IPS DF 4.7 (cell line): Measurements from ENCODE around the gene SMIM21.

ENCODE experiments used
- DNase-seq: peaks from one replicate; pipeline ENCODE4 v3.0.0-alpha.2; 2013; ENCODE audit warnings: low spot score; ENCODE audit errors: extremely low read depth

SMIM21 gene

GRCh38 chr18:75422341-75422910 lies 5.1 kb downstream of the SMIM21 start:
- no peak for DNase-seq

GRCh38 chr18:75421656-75422055 lies 5.8 kb downstream of the SMIM21 start:
- no peak for DNase-seq

DNA sequence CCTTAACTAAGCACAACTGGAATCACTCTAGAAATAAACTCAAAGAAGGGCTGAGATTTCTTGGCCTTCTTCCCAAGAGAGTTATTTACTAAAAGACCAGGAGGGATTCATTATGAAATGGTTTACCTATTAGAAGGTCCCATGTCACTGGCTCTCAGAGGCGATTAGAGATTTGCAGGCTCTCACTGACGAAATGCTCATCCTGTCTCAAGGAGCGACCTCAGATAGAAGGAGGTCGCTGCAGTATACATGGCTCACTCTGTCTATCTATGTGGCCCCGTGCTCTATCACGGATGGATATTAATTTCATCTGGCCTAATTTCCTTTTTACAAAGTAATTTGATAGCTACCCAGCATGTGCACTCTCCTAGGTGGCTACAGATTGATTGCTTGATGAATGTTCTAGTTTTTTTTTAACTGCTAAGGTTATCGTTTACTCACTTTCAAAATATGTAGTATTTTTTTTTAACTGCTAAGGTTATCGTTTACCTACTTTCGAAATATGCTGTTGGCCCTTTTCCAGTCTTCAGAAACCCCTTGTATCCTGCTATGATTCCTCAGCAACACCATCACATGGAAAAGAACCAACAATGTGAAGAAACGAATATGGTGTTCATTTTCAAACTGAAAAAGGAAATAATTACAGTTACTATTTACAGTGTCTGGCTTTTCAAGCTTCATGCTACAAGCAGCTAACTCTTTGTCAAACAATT lies 9.1 kb downstream of the SMIM21 start:
- no peak for DNase-seq

GRCh38 chr18:75410611-75411010 lies 16.9 kb downstream of the SMIM21 start:
- DNase-seq, result no peak

GRCh38 chr18:75409806-75410205 lies 17.7 kb downstream of the SMIM21 start:
- DNase-seq, result no peak

GRCh38 chr18:75408554-75409506 lies 18.7 kb downstream of the SMIM21 start:
- DNase-seq, result no peak

- peak; percentile 28 for DNase-seq
Measured at GRCh38 chr18:75407468-75408437, 19.8 kb downstream of the SMIM21 start.

- DNase-seq, result no peak
Measured at GRCh38 chr18:75406491-75407445, 20.7 kb downstream of the SMIM21 start.

DNA sequence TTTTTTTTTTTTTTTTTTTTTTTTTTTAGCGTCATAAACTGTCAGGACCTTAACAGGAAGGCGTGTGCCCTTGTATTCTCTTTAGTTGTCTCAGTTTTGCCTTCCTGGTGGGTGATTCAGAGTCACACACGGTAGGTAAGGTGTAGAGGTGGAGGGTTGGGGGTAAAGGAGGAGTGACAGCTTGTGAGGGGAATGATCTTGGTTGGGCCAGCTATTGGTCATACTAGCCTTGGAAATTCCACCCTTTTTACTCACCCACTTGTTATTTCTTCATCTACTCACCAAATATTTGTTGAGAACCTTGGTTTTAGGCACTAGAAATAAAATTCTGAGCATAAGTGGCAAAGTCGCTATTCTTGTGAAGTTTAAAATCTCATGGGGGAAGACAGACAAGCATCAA lies 22.2 kb downstream of the SMIM21 start:
- no peak for DNase-seq

GRCh38 chr18:75400366-75400765 lies 27.1 kb downstream of the SMIM21 start:
- no peak for DNase-seq

GRCh38 chr18:75395137-75395536 lies 32.4 kb downstream of the SMIM21 start:
- no peak for DNase-seq

DNA sequence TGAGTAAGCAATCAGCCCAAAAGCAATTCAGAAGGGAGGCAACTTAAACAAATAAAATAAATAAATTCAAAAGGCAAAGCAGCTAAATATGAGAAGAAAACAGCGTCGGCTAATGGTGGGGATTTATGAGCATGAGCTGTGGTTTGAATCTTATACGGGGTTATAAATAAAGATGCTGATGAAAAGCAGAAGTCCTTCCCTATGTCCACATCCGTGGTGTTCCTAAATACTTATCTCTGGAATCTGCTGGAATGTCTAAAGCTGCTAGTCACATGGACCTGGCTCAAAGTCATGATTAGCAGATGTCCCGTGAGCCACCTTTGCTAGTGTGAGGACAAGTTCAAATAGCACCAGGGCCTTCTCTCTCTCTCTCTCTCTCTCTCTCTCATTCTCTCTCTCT lies 33.8 kb downstream of the SMIM21 start:
- DNase-seq, result no peak

DNA sequence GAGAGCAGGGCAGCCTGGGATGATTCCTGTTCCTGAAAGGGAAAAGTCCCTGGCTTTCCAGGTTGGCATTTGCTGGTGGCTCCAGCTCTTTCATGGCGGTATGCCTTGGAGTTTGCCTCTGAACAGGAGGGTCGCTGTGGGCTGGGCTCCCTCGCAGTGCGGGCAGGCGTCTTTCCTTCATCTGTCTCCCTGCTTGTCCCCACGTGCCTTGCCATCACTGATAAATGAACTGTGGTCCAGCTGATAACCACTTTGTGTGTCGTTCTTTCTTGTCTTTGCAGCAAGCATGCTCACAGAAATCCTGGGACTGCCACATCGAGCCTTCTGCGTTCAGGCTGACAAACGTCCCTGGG lies 35.3 kb downstream of the SMIM21 start:
- no peak for DNase-seq

DNA sequence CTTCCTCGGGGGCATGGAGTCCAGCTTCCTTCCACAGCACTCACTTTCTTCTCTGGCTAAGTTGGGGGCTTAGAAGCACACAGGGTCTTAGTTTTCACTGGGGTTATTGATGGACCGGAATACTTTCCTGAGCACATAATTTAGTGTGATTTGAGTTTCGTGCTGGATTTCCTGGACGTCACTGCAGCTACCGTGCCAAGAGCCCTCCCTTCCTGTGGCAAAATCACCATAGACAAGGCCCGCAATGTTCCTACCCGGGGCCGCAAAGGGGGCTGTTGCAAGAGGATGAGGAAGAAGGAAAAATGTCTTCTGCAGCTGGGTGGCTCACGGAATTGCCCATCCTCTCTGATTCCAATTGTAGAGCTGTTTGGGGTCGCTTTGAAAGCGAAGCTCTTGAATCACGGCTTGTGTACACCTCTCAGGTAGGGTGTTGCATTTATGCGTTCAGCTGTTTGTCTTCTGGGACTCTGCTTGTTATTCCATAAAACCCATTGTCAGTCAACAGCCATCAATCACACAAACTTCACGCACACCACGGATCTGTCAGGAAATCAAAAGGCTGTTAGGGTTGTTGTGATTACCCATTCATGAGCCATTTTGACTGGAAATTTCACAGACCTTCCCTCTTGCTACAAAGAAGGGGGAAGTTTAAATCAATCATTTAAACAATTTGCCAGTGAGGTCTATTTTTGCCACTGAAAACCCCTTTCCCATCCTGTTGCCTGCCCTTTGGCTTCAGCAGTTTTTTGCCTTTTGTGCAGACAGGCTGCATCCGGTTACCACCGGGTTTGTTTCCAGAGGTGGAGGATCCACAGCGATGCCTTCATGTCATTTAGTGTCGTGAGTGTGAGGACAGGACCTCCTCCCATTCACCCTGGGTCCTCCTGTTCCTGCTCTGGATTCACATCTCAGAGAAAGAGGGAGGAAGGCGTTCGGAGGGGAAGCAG lies 36.0 kb downstream of the SMIM21 start:
- no peak for DNase-seq

DNA sequence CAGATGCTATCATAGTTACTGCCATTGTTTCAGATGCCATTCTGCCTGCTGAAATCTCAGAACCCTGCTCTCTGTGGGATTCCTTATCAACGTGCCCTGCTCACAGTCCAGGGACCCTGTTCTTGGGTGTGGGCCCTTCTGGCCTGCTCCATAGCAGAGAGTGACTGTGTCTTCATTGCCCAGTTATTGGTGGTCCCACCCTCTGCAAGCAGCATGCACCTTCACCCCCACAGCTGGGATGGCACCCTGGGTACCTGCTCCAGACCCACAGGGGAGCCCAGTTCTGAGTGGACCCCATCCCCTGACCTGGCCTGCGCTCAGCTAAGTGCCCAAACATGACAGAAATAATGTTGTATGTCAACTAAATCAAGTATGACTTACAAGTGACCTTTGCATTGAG lies 36.6 kb downstream of the SMIM21 start:
- no peak for DNase-seq

DNA sequence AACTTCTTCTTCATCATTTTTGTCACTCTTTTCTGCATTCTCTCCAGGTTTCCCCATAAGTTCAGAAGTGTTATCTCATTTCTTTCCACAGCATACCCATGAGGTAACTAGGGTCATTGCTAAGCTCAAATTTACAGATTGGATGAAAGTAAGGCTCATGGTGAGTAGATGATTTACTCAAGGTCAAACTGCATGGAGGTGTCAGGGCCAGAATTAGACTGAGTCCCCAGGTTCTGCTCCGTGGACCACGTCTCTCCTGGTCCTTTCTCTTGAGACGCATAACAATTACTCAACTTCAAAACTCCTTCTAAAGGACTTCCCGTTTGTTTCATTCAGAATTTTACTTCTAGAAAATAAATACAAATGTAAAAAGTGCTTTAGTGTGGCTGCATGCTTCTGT lies 43.4 kb downstream of the SMIM21 start:
- DNase-seq, result no peak

DNA sequence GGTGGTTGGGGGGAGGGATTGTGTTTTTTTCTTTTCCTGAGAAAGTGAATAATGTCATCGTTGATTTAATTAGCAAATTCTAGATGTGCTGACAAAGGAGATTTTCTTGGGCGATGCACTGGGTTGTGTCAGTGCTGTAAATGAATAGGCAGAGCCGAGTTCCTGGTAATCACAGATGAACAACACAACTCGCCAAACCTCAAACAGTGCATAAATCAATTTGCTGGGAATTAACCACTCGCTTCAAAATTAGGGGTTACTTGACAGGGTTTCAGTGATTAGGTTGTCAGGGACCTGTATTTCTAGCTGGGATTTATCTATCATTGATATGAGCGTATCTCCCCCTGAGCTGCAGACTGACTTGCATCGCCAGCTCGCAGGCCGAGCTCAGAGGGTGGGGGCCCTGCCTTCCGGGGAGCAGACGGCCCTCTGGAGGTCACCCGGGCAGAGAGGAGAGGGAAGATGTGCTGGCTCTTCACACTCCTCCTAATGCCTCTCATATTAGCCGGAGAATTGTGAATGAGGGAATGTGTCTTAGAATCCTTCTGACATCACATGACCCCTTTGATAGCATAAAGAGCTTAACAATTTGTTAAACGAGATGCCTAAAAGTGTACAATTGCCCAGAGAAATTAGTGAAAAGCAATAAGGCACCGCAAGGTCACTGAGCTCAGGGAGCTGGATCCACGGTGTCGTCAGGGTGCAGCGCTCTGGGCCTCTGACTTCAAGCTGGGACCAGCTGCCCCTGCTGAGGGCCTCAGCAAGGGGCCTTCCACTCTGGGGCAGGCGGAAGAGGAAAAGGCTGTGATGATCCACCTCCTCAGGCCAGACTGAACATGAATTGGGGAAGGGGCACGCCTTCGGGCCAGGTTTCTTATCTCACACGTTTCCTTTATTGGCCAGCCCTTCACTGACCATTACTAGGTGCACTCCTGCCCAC lies 48.9 kb downstream of the SMIM21 start:
- DNase-seq, result no peak

DNA sequence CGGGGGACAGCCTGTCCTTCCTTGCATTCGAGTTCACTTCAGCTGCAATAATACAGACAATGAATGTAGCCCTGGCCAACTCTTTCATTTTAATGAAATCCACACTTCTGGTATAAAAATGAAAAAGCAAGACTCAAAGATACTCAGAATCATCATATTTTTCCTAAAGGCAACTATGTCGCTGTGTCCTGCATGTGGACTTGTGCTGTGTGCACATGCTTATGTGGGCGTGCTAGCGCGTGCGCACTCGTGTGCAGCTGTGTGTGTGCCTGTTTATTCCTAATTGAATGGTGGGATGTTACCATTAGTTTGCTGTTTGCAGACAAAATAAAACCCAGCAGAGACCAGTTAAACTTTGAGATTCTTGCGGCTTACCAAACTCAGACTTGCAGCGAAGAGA lies 49.6 kb downstream of the SMIM21 start:
- DNase-seq, result no peak
